ENCODE data around the gene KDM7A.

DNA sequence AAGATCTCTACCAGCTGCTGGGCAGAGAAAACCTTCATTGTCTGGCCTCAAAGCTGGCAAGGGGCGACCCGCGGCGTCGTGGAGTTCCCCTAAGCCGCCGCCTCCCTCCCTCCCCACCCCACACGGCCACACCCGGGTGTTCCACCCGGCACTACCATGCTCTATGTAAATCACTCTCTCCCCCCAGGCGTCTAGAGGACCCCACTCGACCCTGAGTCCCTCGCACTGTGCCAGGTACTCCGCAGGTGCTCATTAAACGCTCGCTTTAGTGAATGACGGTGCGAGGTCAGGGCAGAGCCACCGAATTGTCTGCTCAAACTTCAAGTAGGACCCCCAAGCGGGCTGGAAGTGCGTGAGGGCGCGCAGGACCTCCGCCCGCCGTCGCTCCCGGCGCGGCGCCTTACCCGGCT is 114.7 kb downstream of the KDM7A start:
- TF ChIP-seq, protein P1, sequence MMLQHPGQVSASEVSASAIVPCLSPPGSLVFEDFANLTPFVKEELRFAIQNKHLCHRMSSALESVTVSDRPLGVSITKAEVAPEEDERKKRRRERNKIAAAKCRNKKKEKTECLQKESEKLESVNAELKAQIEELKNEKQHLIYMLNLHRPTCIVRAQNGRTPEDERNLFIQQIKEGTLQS (IDR thresholded peaks at IDR 0.05; ENCODE audit: borderline replicate concordance, extremely low read depth, low read depth, low read length) = no peak
- no peak for TF ChIP-seq TCF7 (IDR thresholded peaks at IDR 0.05; ENCODE audit: borderline replicate concordance)
- no peak for TF ChIP-seq CREM (IDR thresholded peaks at IDR 0.05; ENCODE audit: low read depth)
- no peak for TF ChIP-seq SUZ12 (IDR thresholded peaks at IDR 0.05; ENCODE audit: unreplicated experiment)
- TF ChIP-seq, protein P2, sequence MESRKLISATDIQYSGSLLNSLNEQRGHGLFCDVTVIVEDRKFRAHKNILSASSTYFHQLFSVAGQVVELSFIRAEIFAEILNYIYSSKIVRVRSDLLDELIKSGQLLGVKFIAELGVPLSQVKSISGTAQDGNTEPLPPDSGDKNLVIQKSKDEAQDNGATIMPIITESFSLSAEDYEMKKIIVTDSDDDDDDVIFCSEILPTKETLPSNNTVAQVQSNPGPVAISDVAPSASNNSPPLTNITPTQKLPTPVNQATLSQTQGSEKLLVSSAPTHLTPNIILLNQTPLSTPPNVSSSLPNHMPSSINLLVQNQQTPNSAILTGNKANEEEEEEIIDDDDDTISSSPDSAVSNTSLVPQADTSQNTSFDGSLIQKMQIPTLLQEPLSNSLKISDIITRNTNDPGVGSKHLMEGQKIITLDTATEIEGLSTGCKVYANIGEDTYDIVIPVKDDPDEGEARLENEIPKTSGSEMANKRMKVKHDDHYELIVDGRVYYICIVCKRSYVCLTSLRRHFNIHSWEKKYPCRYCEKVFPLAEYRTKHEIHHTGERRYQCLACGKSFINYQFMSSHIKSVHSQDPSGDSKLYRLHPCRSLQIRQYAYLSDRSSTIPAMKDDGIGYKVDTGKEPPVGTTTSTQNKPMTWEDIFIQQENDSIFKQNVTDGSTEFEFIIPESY (IDR thresholded peaks at IDR 0.05) = no peak

Data from GM12878 (cell line).